NB4 (cell line): ENCODE results near the gene ATXN1.

Experiments used
- POLR2A ChIP-seq: IDR thresholded peaks from 2 replicates; pipeline ENCODE4 v1.6.1; 2011; ENCODE audit warnings: mild to moderate bottlenecking; ENCODE audit not compliant: insufficient read length; ENCODE audit errors: extremely low read depth
- TF ChIP-seq, protein P1 (sequence below): IDR thresholded peaks from one replicate; pipeline ENCODE4 v1.5.1; 2012; ENCODE audit warnings: low read depth, low read length

DNA sequence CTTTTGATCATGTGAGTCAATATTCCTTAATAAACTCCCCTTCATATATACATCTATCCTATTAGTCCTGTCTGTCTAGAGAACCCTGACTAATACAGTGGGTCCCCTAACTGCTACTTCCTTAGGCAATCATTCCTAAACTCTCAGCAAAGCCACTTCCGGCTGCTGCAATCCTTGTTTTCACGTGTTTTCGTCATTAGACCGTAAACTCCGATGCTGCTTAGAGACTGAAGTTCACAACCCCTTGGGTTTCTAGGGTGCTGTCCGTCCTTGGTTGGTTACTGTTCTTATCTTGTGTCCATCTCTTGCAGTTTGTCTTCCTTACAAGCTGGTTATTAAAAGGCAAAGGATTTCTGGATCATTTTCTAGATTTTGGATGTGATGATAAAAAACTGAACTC lies 416.5 kb downstream of the ATXN1 start:
- TF ChIP-seq, protein P1, sequence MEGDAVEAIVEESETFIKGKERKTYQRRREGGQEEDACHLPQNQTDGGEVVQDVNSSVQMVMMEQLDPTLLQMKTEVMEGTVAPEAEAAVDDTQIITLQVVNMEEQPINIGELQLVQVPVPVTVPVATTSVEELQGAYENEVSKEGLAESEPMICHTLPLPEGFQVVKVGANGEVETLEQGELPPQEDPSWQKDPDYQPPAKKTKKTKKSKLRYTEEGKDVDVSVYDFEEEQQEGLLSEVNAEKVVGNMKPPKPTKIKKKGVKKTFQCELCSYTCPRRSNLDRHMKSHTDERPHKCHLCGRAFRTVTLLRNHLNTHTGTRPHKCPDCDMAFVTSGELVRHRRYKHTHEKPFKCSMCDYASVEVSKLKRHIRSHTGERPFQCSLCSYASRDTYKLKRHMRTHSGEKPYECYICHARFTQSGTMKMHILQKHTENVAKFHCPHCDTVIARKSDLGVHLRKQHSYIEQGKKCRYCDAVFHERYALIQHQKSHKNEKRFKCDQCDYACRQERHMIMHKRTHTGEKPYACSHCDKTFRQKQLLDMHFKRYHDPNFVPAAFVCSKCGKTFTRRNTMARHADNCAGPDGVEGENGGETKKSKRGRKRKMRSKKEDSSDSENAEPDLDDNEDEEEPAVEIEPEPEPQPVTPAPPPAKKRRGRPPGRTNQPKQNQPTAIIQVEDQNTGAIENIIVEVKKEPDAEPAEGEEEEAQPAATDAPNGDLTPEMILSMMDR: no peak
- TF ChIP-seq POLR2A: no peak
